ENCODE results near the gene SEPTIN12. TPM values are rescaled to one million over a fixed set of nuclear protein-coding genes. Genes with fewer than 3 reads are reported as not detected.

SEPTIN12 gene
- total and polyA plus RNA-seq, 10 of the 15 experiments (the other 5 are each of a cell fraction or from before 2014, with no cell fraction given): not detected

GRCh38 chr16:4734063-4734729 is 53.9 kb downstream of the SEPTIN12 start, which contains the start of the genes ANKS3 and DNAAF8 (continued):
- no peak for TF ChIP-seq MTA3 (IDR thresholded peaks at IDR 0.05; ENCODE audit: borderline replicate concordance, low read length)
- no peak for TF ChIP-seq IKZF2 (IDR thresholded peaks at IDR 0.05)
- TF ChIP-seq, protein P1, sequence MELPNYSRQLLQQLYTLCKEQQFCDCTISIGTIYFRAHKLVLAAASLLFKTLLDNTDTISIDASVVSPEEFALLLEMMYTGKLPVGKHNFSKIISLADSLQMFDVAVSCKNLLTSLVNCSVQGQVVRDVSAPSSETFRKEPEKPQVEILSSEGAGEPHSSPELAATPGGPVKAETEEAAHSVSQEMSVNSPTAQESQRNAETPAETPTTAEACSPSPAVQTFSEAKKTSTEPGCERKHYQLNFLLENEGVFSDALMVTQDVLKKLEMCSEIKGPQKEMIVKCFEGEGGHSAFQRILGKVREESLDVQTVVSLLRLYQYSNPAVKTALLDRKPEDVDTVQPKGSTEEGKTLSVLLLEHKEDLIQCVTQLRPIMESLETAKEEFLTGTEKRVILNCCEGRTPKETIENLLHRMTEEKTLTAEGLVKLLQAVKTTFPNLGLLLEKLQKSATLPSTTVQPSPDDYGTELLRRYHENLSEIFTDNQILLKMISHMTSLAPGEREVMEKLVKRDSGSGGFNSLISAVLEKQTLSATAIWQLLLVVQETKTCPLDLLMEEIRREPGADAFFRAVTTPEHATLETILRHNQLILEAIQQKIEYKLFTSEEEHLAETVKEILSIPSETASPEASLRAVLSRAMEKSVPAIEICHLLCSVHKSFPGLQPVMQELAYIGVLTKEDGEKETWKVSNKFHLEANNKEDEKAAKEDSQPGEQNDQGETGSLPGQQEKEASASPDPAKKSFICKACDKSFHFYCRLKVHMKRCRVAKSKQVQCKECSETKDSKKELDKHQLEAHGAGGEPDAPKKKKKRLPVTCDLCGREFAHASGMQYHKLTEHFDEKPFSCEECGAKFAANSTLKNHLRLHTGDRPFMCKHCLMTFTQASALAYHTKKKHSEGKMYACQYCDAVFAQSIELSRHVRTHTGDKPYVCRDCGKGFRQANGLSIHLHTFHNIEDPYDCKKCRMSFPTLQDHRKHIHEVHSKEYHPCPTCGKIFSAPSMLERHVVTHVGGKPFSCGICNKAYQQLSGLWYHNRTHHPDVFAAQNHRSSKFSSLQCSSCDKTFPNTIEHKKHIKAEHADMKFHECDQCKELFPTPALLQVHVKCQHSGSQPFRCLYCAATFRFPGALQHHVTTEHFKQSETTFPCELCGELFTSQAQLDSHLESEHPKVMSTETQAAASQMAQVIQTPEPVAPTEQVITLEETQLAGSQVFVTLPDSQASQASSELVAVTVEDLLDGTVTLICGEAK (IDR thresholded peaks at IDR 0.05; ENCODE audit: borderline replicate concordance): peak; percentile 85
- TF ChIP-seq SIX5 (IDR thresholded peaks at IDR 0.05; ENCODE audit: low read depth, low read length, severe bottlenecking): peak; percentile 39
- TF ChIP-seq NR2C1 (IDR thresholded peaks at IDR 0.05): peak; percentile 97
- peak; percentile 79 for TF ChIP-seq CHD2 (IDR thresholded peaks at IDR 0.05; ENCODE audit: borderline replicate concordance, low read depth, low read length)
- TF ChIP-seq RCOR1 (conservative IDR thresholded peaks at IDR 0.05; ENCODE audit: low read depth, low read length): no peak
- peak; percentile 66; the same call in 1 of the 2 replicates for TF ChIP-seq REST (IDR thresholded peaks at IDR 0.05; ENCODE audit: low read depth, low read length)
- peak; percentile 55; the same call in 1 of the 2 replicates for TF ChIP-seq POLR2AphosphoS5 (IDR thresholded peaks at IDR 0.05; ENCODE audit: low read length)
- TF ChIP-seq PKNOX1 (IDR thresholded peaks at IDR 0.05): peak; percentile 96
- TF ChIP-seq, protein P2, sequence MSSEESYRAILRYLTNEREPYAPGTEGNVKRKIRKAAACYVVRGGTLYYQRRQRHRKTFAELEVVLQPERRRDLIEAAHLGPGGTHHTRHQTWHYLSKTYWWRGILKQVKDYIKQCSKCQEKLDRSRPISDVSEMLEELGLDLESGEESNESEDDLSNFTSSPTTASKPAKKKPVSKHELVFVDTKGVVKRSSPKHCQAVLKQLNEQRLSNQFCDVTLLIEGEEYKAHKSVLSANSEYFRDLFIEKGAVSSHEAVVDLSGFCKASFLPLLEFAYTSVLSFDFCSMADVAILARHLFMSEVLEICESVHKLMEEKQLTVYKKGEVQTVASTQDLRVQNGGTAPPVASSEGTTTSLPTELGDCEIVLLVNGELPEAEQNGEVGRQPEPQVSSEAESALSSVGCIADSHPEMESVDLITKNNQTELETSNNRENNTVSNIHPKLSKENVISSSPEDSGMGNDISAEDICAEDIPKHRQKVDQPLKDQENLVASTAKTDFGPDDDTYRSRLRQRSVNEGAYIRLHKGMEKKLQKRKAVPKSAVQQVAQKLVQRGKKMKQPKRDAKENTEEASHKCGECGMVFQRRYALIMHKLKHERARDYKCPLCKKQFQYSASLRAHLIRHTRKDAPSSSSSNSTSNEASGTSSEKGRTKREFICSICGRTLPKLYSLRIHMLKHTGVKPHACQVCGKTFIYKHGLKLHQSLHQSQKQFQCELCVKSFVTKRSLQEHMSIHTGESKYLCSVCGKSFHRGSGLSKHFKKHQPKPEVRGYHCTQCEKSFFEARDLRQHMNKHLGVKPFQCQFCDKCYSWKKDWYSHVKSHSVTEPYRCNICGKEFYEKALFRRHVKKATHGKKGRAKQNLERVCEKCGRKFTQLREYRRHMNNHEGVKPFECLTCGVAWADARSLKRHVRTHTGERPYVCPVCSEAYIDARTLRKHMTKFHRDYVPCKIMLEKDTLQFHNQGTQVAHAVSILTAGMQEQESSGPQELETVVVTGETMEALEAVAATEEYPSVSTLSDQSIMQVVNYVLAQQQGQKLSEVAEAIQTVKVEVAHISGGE (CRISPR knock-in tag; IDR thresholded peaks at IDR 0.05): peak; percentile 41; the same call in 1 of the 2 replicates
- no peak for TF ChIP-seq BRCA1 (IDR thresholded peaks at IDR 0.05; ENCODE audit: low read depth, low read length)
- TF ChIP-seq, protein P3, sequence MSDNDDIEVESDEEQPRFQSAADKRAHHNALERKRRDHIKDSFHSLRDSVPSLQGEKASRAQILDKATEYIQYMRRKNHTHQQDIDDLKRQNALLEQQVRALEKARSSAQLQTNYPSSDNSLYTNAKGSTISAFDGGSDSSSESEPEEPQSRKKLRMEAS (IDR thresholded peaks at IDR 0.05; ENCODE audit: low read depth, low read length): peak; percentile 83
- peak; percentile 71 for TF ChIP-seq BACH1 (IDR thresholded peaks at IDR 0.05; ENCODE audit: borderline replicate concordance)
- TF ChIP-seq PBX3 (IDR thresholded peaks at IDR 0.05; ENCODE audit: insufficient replicate concordance, low read depth, low read length): peak; percentile 89
